Esophagus muscularis mucosa (tissue), 4 donors: Measurements from ENCODE around the gene MAP6. TPM values are rescaled to one million over a fixed set of nuclear protein-coding genes. Genes with fewer than 3 reads are reported as not detected.

Experiments used
- DNase-seq: peaks from one replicate; pipeline ENCODE4 v3.0.0-alpha.2; 2017; ENCODE audit errors: extremely low spot score
- H3K27ac ChIP-seq, 4 donors: fragments of 200-600 bp; sonication (generic); replicated peaks in 1 of 4; 1 replicate in 3 of 4; 2 replicates in 1 of 4; pipeline ENCODE4 v1.5.1; 2016 to 2019; ENCODE audit warnings: mild to moderate bottlenecking in 1 of 4
- H3K27me3 ChIP-seq, 4 donors: fragments of 200-600 bp; sonication (generic); one replicate each; pipeline versions ENCODE4 v1.5.1 to v1.6.0; 2016 to 2019
- H3K36me3 ChIP-seq, 4 donors: fragments of 200-600 bp; sonication (generic); one replicate each; pipeline ENCODE4 v1.5.1; 2016 to 2019
- H3K4me1 ChIP-seq, 4 donors: fragments of 200-600 bp; sonication (generic); one replicate each; pipeline ENCODE4 v1.5.1; 2016 to 2019
- H3K4me3 ChIP-seq, 4 donors: fragments of 200-600 bp; sonication (generic); 1 replicate in 2 of 4; 2 replicates in 2 of 4; pipeline ENCODE4 v1.5.1; 2016 to 2019; ENCODE audit warnings: mild to moderate bottlenecking in 4 of 4, moderate library complexity in 1 of 4
- H3K9me3 ChIP-seq, 4 donors: fragments of 200-600 bp; sonication (generic); 1 replicate in 3 of 4; 2 replicates in 1 of 4; pipeline ENCODE4 v1.5.1; 2016 to 2019
- EP300 ChIP-seq: sonication (generic); formaldehyde crosslinking; IDR thresholded peaks from one replicate; pipeline ENCODE4 v1.6.1; 2017; ENCODE audit warnings: antibody characterized with exemption
- POLR2A ChIP-seq: fragments of 450-650 bp; IDR thresholded peaks from one replicate; pipeline ENCODE4 v1.6.1; 2017; ENCODE audit warnings: antibody characterized with exemption, moderate library complexity, mild to moderate bottlenecking, low read depth
- POLR2AphosphoS5 ChIP-seq, 2 donors: sonication (generic); formaldehyde crosslinking; IDR thresholded peaks; one replicate each; pipeline ENCODE4 v1.6.1; 2017; ENCODE audit warnings: antibody characterized with exemption in 2 of 2
- WGBS: methylation state at CpG from one replicate; pipeline ENCODE4 v1.1.5; 2018; 5-methylcytosine and 5-hydroxymethylcytosine counted together
- intact Hi-C: fragments of 100-400 bp; cut with DNase I; formaldehyde crosslinking; loops from one replicate; pipeline ENCODE4 v1.15.1; 2023
- total RNA-seq, 4 donors: library from RNA; depleted of rRNA; stranded (reverse); fragments of >200 nt; gene quantifications; one replicate each; pipeline versions ENCODE4 v1.1.0 to v1.2.1, GENCODE V29; 2016
- TF ChIP-seq, protein P1 (sequence below), 3 experiments: fragments of 200-600 bp in 2 of 3; fragments of 450-650 bp in 1 of 3; sonication (generic) in 2 of 3; IDR thresholded peaks; one replicate each; pipeline ENCODE4 v1.5.1; 2017 to 2019; ENCODE audit warnings: antibody characterized with exemption in 3 of 3, mild to moderate bottlenecking in 2 of 3, moderate library complexity in 1 of 3

The MAP6 gene
- total RNA-seq, 4 donors from 2014 or later: 20.7 to 43.8 (median 30.5) TPM

GRCh38 chr11:75577207-75577606 is 91.6 kb downstream of the MAP6 start:
- Histone ChIP-seq H3K27me3 (no peaks in the 10 kb centered on the region), H3K27ac (peak overlapping the region in 2 of 4 donors; percentile 28 to 29), H3K4me1 (peaks cover 17 to 41% (median 31%) of the 10 kb centered on the region in 4 donors), H3K36me3 (peaks cover 4 to 23% (median 20%) of the 10 kb centered on the region in 4 donors), H3K9me3 (no peaks in the 10 kb centered on the region), H3K4me3 (no peak overlapping the region)
- TF ChIP-seq POLR2AphosphoS5 (IDR thresholded peaks at IDR 0.05): no peak
- TF ChIP-seq, protein P1, sequence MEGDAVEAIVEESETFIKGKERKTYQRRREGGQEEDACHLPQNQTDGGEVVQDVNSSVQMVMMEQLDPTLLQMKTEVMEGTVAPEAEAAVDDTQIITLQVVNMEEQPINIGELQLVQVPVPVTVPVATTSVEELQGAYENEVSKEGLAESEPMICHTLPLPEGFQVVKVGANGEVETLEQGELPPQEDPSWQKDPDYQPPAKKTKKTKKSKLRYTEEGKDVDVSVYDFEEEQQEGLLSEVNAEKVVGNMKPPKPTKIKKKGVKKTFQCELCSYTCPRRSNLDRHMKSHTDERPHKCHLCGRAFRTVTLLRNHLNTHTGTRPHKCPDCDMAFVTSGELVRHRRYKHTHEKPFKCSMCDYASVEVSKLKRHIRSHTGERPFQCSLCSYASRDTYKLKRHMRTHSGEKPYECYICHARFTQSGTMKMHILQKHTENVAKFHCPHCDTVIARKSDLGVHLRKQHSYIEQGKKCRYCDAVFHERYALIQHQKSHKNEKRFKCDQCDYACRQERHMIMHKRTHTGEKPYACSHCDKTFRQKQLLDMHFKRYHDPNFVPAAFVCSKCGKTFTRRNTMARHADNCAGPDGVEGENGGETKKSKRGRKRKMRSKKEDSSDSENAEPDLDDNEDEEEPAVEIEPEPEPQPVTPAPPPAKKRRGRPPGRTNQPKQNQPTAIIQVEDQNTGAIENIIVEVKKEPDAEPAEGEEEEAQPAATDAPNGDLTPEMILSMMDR (IDR thresholded peaks at IDR 0.05): peak; percentile 38 to 77 (median 74)
- no peak for DNase-seq
- intact Hi-C loops: loop anchor here (2.0 kb wide), 1 partner anchor 30 kb away; no protein-coding TSS in a partner anchor
- WGBS: 0% methylated on average over 4 of the region's 10 CpGs

DNA sequence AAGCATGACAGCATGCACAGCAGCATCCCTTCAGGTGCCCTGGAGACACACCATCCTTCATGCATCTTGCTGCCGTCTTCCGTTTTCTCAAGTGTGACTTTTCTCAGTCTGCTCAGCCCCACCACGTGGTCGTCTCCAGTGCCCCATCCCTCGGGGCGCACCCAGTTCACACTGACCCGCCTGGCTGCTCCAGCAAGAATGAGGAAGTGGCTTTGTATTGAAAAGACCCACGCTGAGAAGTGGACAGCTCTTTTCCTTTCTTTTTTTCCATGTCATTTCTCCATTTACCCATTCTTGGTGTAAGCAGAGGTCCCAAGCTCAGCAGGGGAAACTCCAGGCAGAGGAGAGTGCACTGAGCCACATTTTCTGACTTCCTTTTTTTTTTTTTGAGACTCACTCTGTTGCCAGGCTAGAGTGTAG is 92.3 kb downstream of the MAP6 start:
- intact Hi-C loops: loop anchor here (2.0 kb wide), 1 partner anchor 30 kb away; no protein-coding TSS in a partner anchor

GRCh38 chr11:75576017-75576416 is 92.8 kb downstream of the MAP6 start:
- 83% methylated on average over 6 of the region's 6 CpGs for WGBS
- peaks cover 18 to 48% (median 39%) of the 10 kb centered on the region in 4 donors for H3K4me1 ChIP-seq
- H3K36me3 ChIP-seq: peaks cover 15 to 35% (median 32%) of the 10 kb centered on the region in 4 donors
- DNase-seq: no peak
- no peak overlapping the region for H3K4me3 ChIP-seq
- TF ChIP-seq EP300 (no peak), POLR2AphosphoS5 (IDR thresholded peaks at IDR 0.05) (no peak), POLR2A (no peak)
- TF ChIP-seq, protein P1 (IDR thresholded peaks at IDR 0.05): no peak
- no peaks in the 10 kb centered on the region for H3K27me3 ChIP-seq
- H3K9me3 ChIP-seq: no peaks in the 10 kb centered on the region
- intact Hi-C loops: loop anchor here (2.0 kb wide), 1 partner anchor 29 kb away; no protein-coding TSS in a partner anchor
- H3K27ac ChIP-seq: peak overlapping the region in 1 of 4 donors; percentile 49

More for the DNA sequence above, 92.3 kb downstream of the MAP6 start:
- H3K9me3 ChIP-seq: no peaks in the 10 kb centered on the region
- peaks cover 16 to 43% (median 35%) of the 10 kb centered on the region in 4 donors for H3K4me1 ChIP-seq
- peaks cover 10 to 30% (median 27%) of the 10 kb centered on the region in 4 donors for H3K36me3 ChIP-seq
- H3K27me3 ChIP-seq: no peaks in the 10 kb centered on the region
- no peak overlapping the region for H3K4me3 ChIP-seq
- no peak for DNase-seq
- WGBS: 26% methylated on average over 8 of the region's 8 CpGs
- H3K27ac ChIP-seq: peak overlapping the region; percentile 20 to 49 (median 28)
- peak in 1 of 2 donors; percentile 14 for TF ChIP-seq POLR2AphosphoS5 (IDR thresholded peaks at IDR 0.05)
- TF ChIP-seq EP300: no peak
- TF ChIP-seq, protein P1 (IDR thresholded peaks at IDR 0.05): no peak
- no peak for TF ChIP-seq POLR2A

- peak overlapping the region in 3 of 4 donors; percentile 2 to 25 (median 4) for H3K27ac ChIP-seq
- peaks cover 29 to 59% (median 48%) of the 10 kb centered on the region in 4 donors for H3K4me1 ChIP-seq
- WGBS: 33% methylated on average over 2 of the region's 12 CpGs
- H3K4me3 ChIP-seq: no peak overlapping the region
- no peak for DNase-seq
- intact Hi-C loops: no loop called here
- no peaks in the 10 kb centered on the region for H3K9me3 ChIP-seq
- no peaks in the 10 kb centered on the region for H3K27me3 ChIP-seq
- TF ChIP-seq, protein P1 (IDR thresholded peaks at IDR 0.05): peak in 2 of 3 experiments; percentile 10 to 30
- TF ChIP-seq EP300: no peak
- H3K36me3 ChIP-seq: peaks cover 26 to 46% (median 42%) of the 10 kb centered on the region in 4 donors
Measured at GRCh38 chr11:75574698-75575602, 93.9 kb downstream of the MAP6 start.
